Endothelial cell (in vitro differentiated cells): ENCODE results near the gene SKP1. TPM values are rescaled to one million over a fixed set of nuclear protein-coding genes. Genes with fewer than 3 reads are reported as not detected.

Source experiments
- DNase-seq: peaks from one replicate; pipeline ENCODE4 v3.0.0; 2021; ENCODE audit warnings: low spot score
- H3K27ac Mint-ChIP-seq: one replicate; pipeline ENCODE4 v1.8.0; 2021; ENCODE audit warnings: mixed read lengths, inconsistent platforms; ENCODE audit not compliant: unreplicated experiment
- H3K27me3 Mint-ChIP-seq: one replicate; pipeline ENCODE4 v1.8.0; 2021; ENCODE audit warnings: mild to moderate bottlenecking, moderate library complexity, mixed read lengths, inconsistent platforms; ENCODE audit not compliant: unreplicated experiment
- H3K36me3 Mint-ChIP-seq: one replicate; pipeline ENCODE4 v1.8.0; 2021; ENCODE audit warnings: mild to moderate bottlenecking, low read depth, mixed read lengths, inconsistent platforms; ENCODE audit not compliant: unreplicated experiment
- H3K4me1 Mint-ChIP-seq: one replicate; pipeline ENCODE4 v1.8.0; 2021; ENCODE audit warnings: mild to moderate bottlenecking, mixed read lengths, inconsistent platforms; ENCODE audit not compliant: unreplicated experiment
- H3K4me3 Mint-ChIP-seq: one replicate; pipeline ENCODE4 v1.8.0; 2021; ENCODE audit warnings: mild to moderate bottlenecking, mixed read lengths, inconsistent platforms; ENCODE audit not compliant: unreplicated experiment
- H3K9me3 Mint-ChIP-seq: one replicate; pipeline ENCODE4 v1.8.0; 2021; ENCODE audit warnings: mixed read lengths, inconsistent platforms; ENCODE audit not compliant: unreplicated experiment
- total RNA-seq: library from RNA; stranded (reverse); fragmentation: NEBNext Ultra II Directional; extraction: Animal tissue kit (Norgen Biotek cat#: 25700); gene quantifications from one replicate; pipeline ENCODE4 v1.2.1, GENCODE V29; 2021; ENCODE audit not compliant: unreplicated experiment
- TF ChIP-seq, protein P1 (sequence below): fragments of 200-600 bp; sonication (generic); IDR thresholded peaks from one replicate; pipeline ENCODE4 v1.5.0; 2021; ENCODE audit warnings: antibody characterized with exemption; ENCODE audit not compliant: unreplicated experiment

Gene SKP1
- total RNA-seq, 1 donor from 2014 or later, result 471 TPM

GRCh38 chr5:134125039-134126015 lies 51.4 kb downstream of the SKP1 start:
- Mint-ChIP-seq H3K27me3 (peaks cover 10% of the 10 kb centered on the region), H3K27ac (no peak overlapping the region), H3K4me1 (peaks cover 18% of the 10 kb centered on the region), H3K9me3 (no peaks in the 10 kb centered on the region), H3K4me3 (no peak overlapping the region), H3K36me3 (peaks cover 8% of the 10 kb centered on the region)
- TF ChIP-seq, protein P1, sequence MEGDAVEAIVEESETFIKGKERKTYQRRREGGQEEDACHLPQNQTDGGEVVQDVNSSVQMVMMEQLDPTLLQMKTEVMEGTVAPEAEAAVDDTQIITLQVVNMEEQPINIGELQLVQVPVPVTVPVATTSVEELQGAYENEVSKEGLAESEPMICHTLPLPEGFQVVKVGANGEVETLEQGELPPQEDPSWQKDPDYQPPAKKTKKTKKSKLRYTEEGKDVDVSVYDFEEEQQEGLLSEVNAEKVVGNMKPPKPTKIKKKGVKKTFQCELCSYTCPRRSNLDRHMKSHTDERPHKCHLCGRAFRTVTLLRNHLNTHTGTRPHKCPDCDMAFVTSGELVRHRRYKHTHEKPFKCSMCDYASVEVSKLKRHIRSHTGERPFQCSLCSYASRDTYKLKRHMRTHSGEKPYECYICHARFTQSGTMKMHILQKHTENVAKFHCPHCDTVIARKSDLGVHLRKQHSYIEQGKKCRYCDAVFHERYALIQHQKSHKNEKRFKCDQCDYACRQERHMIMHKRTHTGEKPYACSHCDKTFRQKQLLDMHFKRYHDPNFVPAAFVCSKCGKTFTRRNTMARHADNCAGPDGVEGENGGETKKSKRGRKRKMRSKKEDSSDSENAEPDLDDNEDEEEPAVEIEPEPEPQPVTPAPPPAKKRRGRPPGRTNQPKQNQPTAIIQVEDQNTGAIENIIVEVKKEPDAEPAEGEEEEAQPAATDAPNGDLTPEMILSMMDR, result no peak
- DNase-seq, result no peak

DNA sequence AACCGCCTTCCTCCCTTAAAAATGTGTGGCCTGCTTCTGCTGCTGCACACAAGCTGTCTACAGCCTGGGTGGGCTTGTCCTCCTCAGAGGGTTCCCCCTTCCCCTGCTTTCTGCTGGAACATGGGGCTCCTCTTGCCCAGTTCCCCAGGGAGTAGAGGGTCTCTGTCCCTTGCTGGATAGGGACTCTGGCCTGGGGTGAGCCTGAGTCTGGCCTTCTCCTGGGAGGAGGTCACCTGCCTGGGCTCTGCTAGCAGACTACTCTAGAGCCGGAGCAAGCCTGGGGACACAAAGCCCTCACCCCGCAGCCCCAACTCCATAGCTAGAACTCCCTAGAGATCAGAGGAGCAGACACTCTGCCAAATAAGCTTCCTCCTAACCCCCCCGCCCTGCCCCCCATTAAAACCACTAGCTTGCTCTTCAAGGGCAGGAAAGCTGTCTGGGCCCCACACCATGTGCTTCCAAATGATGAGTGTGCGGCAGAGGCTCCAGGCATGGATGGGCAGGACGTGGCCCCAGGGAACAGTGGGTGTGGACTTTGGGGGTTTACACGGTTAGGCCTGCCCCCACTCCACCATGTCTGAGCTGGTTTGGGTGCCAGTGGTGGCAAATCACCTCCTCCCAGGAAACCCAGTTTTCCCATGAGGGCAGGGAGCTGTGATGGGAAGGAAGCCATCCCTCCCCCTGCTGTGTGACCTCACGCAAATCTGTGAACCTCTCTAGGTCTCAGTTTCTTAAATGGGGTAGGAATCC lies 52.3 kb downstream of the SKP1 start:
- peaks cover 12% of the 10 kb centered on the region for H3K4me1 Mint-ChIP-seq
- H3K4me3 Mint-ChIP-seq, result no peak overlapping the region
- no peak overlapping the region for H3K27ac Mint-ChIP-seq
- H3K27me3 Mint-ChIP-seq, result peaks cover 10% of the 10 kb centered on the region
- no peak for DNase-seq
- no peaks in the 10 kb centered on the region for H3K9me3 Mint-ChIP-seq
- H3K36me3 Mint-ChIP-seq, result peaks cover 8% of the 10 kb centered on the region
- TF ChIP-seq, protein P1, result no peak

DNA sequence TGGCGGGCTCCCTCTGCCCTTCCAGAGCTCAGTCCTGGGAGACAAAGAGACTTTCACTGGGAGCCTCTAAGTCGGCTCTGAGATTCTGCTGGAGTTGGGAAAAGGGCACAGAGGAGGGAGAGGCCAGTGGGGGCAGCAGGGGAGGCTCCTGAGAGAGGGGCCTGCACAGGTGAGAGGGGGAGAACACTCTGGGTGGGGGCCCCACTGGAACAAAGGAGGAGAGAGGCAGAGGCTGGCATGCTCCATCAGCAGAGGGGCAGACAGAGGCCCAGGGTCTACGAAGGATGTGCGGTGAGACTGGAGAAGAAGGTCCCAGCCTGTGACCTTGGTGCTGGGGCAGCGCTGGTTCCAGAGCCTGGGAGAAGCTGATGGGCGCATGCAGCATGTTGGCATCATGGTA lies 53.4 kb downstream of the SKP1 start:
- TF ChIP-seq, protein P1, result no peak
- H3K4me1 Mint-ChIP-seq, result peaks cover 5% of the 10 kb centered on the region
- H3K36me3 Mint-ChIP-seq, result peaks cover 8% of the 10 kb centered on the region
- H3K27ac Mint-ChIP-seq, result no peak overlapping the region
- no peak overlapping the region for H3K4me3 Mint-ChIP-seq
- H3K9me3 Mint-ChIP-seq, result no peaks in the 10 kb centered on the region
- no peak for DNase-seq
- H3K27me3 Mint-ChIP-seq, result peaks cover 10% of the 10 kb centered on the region

- Mint-ChIP-seq H3K4me3 (no peak overlapping the region), H3K27me3 (peaks cover 10% of the 10 kb centered on the region), H3K4me1 (peaks cover 3% of the 10 kb centered on the region), H3K36me3 (peaks cover 8% of the 10 kb centered on the region), H3K9me3 (no peaks in the 10 kb centered on the region), H3K27ac (no peak overlapping the region)
- TF ChIP-seq, protein P1, result no peak
- DNase-seq, result no peak
Observed at GRCh38 chr5:134122530-134122929, 54.2 kb downstream of the SKP1 start.
